Tibial nerve (tissue), 4 donors: ENCODE measurements around the gene EPN3.

Experiments
- EP300 ChIP-seq, 2 donors: sonication (generic); formaldehyde crosslinking; IDR thresholded peaks; one replicate each; pipeline ENCODE4 v1.6.1; 2017; ENCODE audit warnings: antibody characterized with exemption in 2 of 2, mild to moderate bottlenecking in 1 of 2
- TF ChIP-seq, protein P1 (sequence below), 5 experiments: fragments of 200-600 bp in 3 of 5; fragments of 450-650 bp in 2 of 5; sonication (generic) in 3 of 5; IDR thresholded peaks; one replicate each; pipeline ENCODE4 v1.5.1; 2016 to 2019; ENCODE audit warnings: antibody characterized with exemption in 5 of 5, mild to moderate bottlenecking in 3 of 5, moderate library complexity in 2 of 5

DNA sequence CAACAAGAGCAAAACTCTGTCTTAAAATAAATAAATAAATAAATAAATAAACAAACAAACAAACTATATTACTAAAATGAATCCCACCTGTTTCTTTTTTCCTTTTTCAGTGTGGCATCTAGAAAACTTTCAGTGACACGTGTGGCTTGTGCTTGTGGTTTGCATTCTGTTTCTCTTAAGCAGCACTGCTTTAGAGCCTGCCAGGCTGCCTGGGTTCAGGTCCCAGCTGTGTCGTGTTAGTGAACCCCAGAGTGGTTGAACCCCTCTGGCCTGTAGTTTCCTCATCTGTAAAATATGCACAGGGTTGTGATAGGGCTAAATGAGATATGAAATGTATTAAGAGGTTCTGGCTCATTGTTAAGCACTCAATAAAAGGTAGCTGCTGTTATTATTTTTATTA, 12.1 kb upstream of the EPN3 start:
- TF ChIP-seq, protein P1, sequence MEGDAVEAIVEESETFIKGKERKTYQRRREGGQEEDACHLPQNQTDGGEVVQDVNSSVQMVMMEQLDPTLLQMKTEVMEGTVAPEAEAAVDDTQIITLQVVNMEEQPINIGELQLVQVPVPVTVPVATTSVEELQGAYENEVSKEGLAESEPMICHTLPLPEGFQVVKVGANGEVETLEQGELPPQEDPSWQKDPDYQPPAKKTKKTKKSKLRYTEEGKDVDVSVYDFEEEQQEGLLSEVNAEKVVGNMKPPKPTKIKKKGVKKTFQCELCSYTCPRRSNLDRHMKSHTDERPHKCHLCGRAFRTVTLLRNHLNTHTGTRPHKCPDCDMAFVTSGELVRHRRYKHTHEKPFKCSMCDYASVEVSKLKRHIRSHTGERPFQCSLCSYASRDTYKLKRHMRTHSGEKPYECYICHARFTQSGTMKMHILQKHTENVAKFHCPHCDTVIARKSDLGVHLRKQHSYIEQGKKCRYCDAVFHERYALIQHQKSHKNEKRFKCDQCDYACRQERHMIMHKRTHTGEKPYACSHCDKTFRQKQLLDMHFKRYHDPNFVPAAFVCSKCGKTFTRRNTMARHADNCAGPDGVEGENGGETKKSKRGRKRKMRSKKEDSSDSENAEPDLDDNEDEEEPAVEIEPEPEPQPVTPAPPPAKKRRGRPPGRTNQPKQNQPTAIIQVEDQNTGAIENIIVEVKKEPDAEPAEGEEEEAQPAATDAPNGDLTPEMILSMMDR (IDR thresholded peaks at IDR 0.05), result no peak
- no peak for TF ChIP-seq EP300 (IDR thresholded peaks at IDR 0.05)
